Trophoblast cell (in vitro differentiated cells and primary cell): ENCODE data around the gene RHOXF1.
"Not testable (repeated sequence)": the region's sequence is repeated elsewhere in the genome, so short reads cannot be mapped to it uniquely, and the experiment has no call there.

Experiments
- DNase-seq, 2 donors: peaks; one replicate each; pipeline ENCODE4 v3.0.0-alpha.2; 2016
- H2AFZ ChIP-seq: 2 replicates; pipeline ENCODE4 v1.6.1; 2013; ENCODE audit warnings: low read length, moderate library complexity, mild to moderate bottlenecking; ENCODE audit not compliant: insufficient read depth, poor library complexity
- H2AK5ac ChIP-seq: 2 replicates; pipeline ENCODE4 v1.6.1; 2013; ENCODE audit warnings: mild to moderate bottlenecking, low read length
- H2BK120ac ChIP-seq: 2 replicates; pipeline ENCODE4 v1.6.1; 2013; ENCODE audit warnings: low read length, mild to moderate bottlenecking, moderate library complexity; ENCODE audit not compliant: insufficient read depth, poor library complexity
- H2BK12ac ChIP-seq: 2 replicates; pipeline ENCODE4 v1.6.1; 2013; ENCODE audit warnings: mild to moderate bottlenecking, low read length, moderate library complexity
- H2BK5ac ChIP-seq: 2 replicates; pipeline ENCODE4 v1.6.1; 2013; ENCODE audit warnings: low read length, low read depth, moderate library complexity, mild to moderate bottlenecking; ENCODE audit not compliant: poor library complexity
- H3K14ac ChIP-seq: 2 replicates; pipeline ENCODE4 v1.6.1; 2013; ENCODE audit warnings: mild to moderate bottlenecking, low read length
- H3K18ac ChIP-seq: 2 replicates; pipeline ENCODE4 v1.6.1; 2013; ENCODE audit warnings: mild to moderate bottlenecking, low read length
- H3K23ac ChIP-seq: 2 replicates; pipeline ENCODE4 v1.6.1; 2013; ENCODE audit warnings: low read length
- H3K27ac ChIP-seq: 2 replicates; pipeline ENCODE4 v1.5.1; 2013; ENCODE audit warnings: low read depth, mild to moderate bottlenecking, inconsistent platforms, low read length, moderate library complexity
- H3K27me3 ChIP-seq: 2 replicates; pipeline ENCODE4 v1.6.1; 2013; ENCODE audit warnings: inconsistent platforms, mild to moderate bottlenecking, low read length, moderate library complexity; ENCODE audit not compliant: insufficient read depth
- H3K36me3 ChIP-seq, 2 experiments: 1 replicate in 1 of 2; 2 replicates in 1 of 2; pipeline ENCODE4 v1.6.1; 2013; ENCODE audit warnings: low read length in 2 of 2, mild to moderate bottlenecking in 2 of 2, moderate library complexity in 1 of 2; ENCODE audit not compliant: insufficient read depth in 2 of 2, control insufficient read depth in 1 of 2
- H3K4ac ChIP-seq: 2 replicates; pipeline ENCODE4 v1.6.1; 2013; ENCODE audit warnings: low read depth, mild to moderate bottlenecking, low read length, moderate library complexity
- H3K4me1 ChIP-seq, 2 experiments: 1 replicate in 1 of 2; 2 replicates in 1 of 2; pipeline ENCODE4 v1.6.1; 2013; ENCODE audit warnings: low read length in 2 of 2, mild to moderate bottlenecking in 2 of 2, moderate library complexity in 1 of 2; ENCODE audit not compliant: insufficient read depth in 2 of 2, control insufficient read depth in 1 of 2
- H3K4me2 ChIP-seq: 2 replicates; pipeline ENCODE4 v1.6.1; 2013; ENCODE audit warnings: inconsistent platforms, mild to moderate bottlenecking, low read length, moderate library complexity
- H3K4me3 ChIP-seq: 2 replicates; pipeline ENCODE4 v1.5.1; 2013; ENCODE audit warnings: mild to moderate bottlenecking, low read depth, low read length, inconsistent platforms
- H3K79me1 ChIP-seq: one replicate; pipeline ENCODE4 v1.6.1; 2013; ENCODE audit warnings: low read length
- H3K79me2 ChIP-seq: 2 replicates; pipeline ENCODE4 v1.6.1; 2013; ENCODE audit warnings: low read length, mild to moderate bottlenecking; ENCODE audit not compliant: control insufficient read depth, insufficient read depth, poor library complexity
- H3K9ac ChIP-seq: 2 replicates; pipeline ENCODE4 v1.6.1; 2013; ENCODE audit warnings: mild to moderate bottlenecking, low read length
- H3K9me3 ChIP-seq: 2 replicates; pipeline ENCODE4 v1.6.1; 2013; ENCODE audit warnings: low read depth, mild to moderate bottlenecking, control low read depth, inconsistent platforms, low read length; ENCODE audit not compliant: insufficient read depth
- H4K12ac ChIP-seq: 2 replicates; pipeline ENCODE4 v1.6.1; 2013; ENCODE audit warnings: low read depth, mild to moderate bottlenecking, low read length, moderate library complexity
- H4K8ac ChIP-seq: 2 replicates; pipeline ENCODE4 v1.6.1; 2013; ENCODE audit warnings: low read depth, mild to moderate bottlenecking, low read length, moderate library complexity
- H4K91ac ChIP-seq: one replicate; pipeline ENCODE4 v1.6.1; 2013; ENCODE audit warnings: low read depth, mild to moderate bottlenecking, low read length, moderate library complexity
- WGBS: extraction: QIAGEN DNeasy Blood & Tissue Kit; methylation state at CpG from one replicate; pipeline ENCODE4 v1.1.7; 2013; ENCODE audit warnings: missing lambda C conversion rate; ENCODE audit not compliant: insufficient read length, insufficient coverage; ENCODE audit errors: extremely low coverage; 5-methylcytosine and 5-hydroxymethylcytosine counted together

Gene RHOXF1

GRCh38 chrX:120109378-120109777 is 6.3 kb downstream of the RHOXF1 start:
- Histone ChIP-seq H2BK5ac (no peak overlapping the region), H3K14ac (no peak overlapping the region), H3K4me2 (no peak overlapping the region), H3K9me3 (no peaks in the 10 kb centered on the region), H4K8ac (no peak overlapping the region), H3K27ac (no peak overlapping the region), H3K23ac (no peak overlapping the region), H4K91ac (no peak overlapping the region), H3K9ac (no peak overlapping the region), H3K4ac (no peak overlapping the region), H2BK12ac (no peak overlapping the region), H3K4me1 (no peaks in the 10 kb centered on the region), H3K18ac (no peak overlapping the region), H2AK5ac (no peak overlapping the region), H2BK120ac (no peak overlapping the region), H3K4me3 (no peak overlapping the region), H4K12ac (no peak overlapping the region), H3K79me1 (no peaks in the 10 kb centered on the region), H2AFZ (no peak overlapping the region), H3K27me3 (no peaks in the 10 kb centered on the region), H3K36me3 (no peaks in the 10 kb centered on the region), H3K79me2 (no peaks in the 10 kb centered on the region)
- no peak for DNase-seq
- no CpG with 5 or more reads among the region's 1 CpG for WGBS

- H2AK5ac ChIP-seq, DNase-seq, H2BK120ac ChIP-seq, H3K79me1 ChIP-seq, H3K79me2 ChIP-seq, H2AFZ ChIP-seq, H3K4me2 ChIP-seq, H3K4ac ChIP-seq, H4K12ac ChIP-seq, H3K23ac ChIP-seq, H3K14ac ChIP-seq, H3K18ac ChIP-seq, H3K36me3 ChIP-seq, H2BK12ac ChIP-seq, H4K8ac ChIP-seq, H3K9ac ChIP-seq, H3K27me3 ChIP-seq, H3K27ac ChIP-seq, H3K9me3 ChIP-seq, H3K4me3 ChIP-seq, H4K91ac ChIP-seq, H2BK5ac ChIP-seq, H3K4me1 ChIP-seq: not testable (repeated sequence)
- WGBS = no CpG with 5 or more reads among the region's 2 CpGs
These were observed 11.0 kb downstream of the RHOXF1 start for GRCh38 chrX:120104707-120105106.

GRCh38 chrX:120101057-120101456 is 14.7 kb downstream of the RHOXF1 start:
- H3K27me3 ChIP-seq, H4K8ac ChIP-seq, H2BK12ac ChIP-seq, H3K23ac ChIP-seq, H4K91ac ChIP-seq, H3K4me2 ChIP-seq, H3K36me3 ChIP-seq, H2AFZ ChIP-seq, H3K4me3 ChIP-seq, H3K4me1 ChIP-seq, DNase-seq, H3K9me3 ChIP-seq, H3K14ac ChIP-seq, H3K79me2 ChIP-seq, H2AK5ac ChIP-seq, H3K18ac ChIP-seq, H3K27ac ChIP-seq, H2BK5ac ChIP-seq, H3K79me1 ChIP-seq, H2BK120ac ChIP-seq, H3K9ac ChIP-seq, H3K4ac ChIP-seq, H4K12ac ChIP-seq: not testable (repeated sequence)
- WGBS = no CpG with 5 or more reads among the region's 2 CpGs

GRCh38 chrX:120090208-120090607 is 25.5 kb downstream of the RHOXF1 start:
- no peak overlapping the region for H3K4me3 ChIP-seq
- H4K12ac ChIP-seq = no peak overlapping the region
- no peaks in the 10 kb centered on the region for H3K79me1 ChIP-seq
- no peaks in the 10 kb centered on the region for H3K27me3 ChIP-seq
- no peaks in the 10 kb centered on the region for H3K36me3 ChIP-seq
- H3K79me2 ChIP-seq = no peaks in the 10 kb centered on the region
- no peak overlapping the region for H3K18ac ChIP-seq
- no peak overlapping the region for H4K8ac ChIP-seq
- no peak overlapping the region for H2BK120ac ChIP-seq
- H2AFZ ChIP-seq = no peak overlapping the region
- no peaks in the 10 kb centered on the region for H3K9me3 ChIP-seq
- H3K4me2 ChIP-seq = no peak overlapping the region
- H4K91ac ChIP-seq = no peak overlapping the region
- H2AK5ac ChIP-seq = no peak overlapping the region
- no peak overlapping the region for H3K27ac ChIP-seq
- no CpG with 5 or more reads among the region's 2 CpGs for WGBS
- H3K14ac ChIP-seq = no peak overlapping the region
- no peak overlapping the region for H3K4ac ChIP-seq
- no peak overlapping the region for H2BK12ac ChIP-seq
- no peak for DNase-seq
- peaks cover 3 to 4% of the 10 kb centered on the region in 2 experiments for H3K4me1 ChIP-seq
- no peak overlapping the region for H3K9ac ChIP-seq
- no peak overlapping the region for H3K23ac ChIP-seq
- H2BK5ac ChIP-seq = no peak overlapping the region
